ENCODE measurements around the gene SEC24A.

DNA sequence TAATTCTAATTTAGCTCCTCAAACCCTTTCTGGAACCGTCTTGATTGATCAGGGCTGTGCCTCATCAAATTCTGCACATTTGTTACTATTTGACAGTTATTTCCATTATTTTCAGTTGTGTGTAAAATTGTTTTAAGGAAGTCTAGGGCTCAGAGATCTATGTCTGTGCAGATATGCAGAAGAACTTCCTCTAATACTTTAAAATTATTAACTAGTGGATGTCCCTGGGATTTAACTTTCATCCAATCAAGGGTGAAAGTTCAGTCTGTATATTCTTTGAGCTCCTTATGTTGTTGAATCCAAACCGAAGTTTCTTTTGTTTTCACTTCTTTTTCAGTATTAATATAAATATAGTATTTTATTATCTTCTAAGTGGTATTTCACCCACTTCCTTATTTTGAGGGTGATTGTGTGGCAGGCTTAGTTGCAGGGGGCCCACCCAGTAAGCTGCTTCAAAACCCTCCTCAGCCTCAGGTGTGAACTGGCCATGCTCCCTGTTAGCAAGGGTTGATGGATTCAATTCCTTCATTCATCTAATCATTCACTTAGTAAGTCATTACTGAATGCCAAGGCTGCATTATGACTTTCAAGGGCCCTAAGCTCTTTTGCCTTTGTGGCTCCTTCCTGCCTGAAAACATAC is 87.7 kb downstream of the SEC24A start:
- TF ChIP-seq EP300 (IDR thresholded peaks at IDR 0.05; ENCODE audit: borderline replicate concordance in 1 of 2, low read depth in 1 of 2, low read length in 1 of 2): no peak
- TF ChIP-seq, protein P1, sequence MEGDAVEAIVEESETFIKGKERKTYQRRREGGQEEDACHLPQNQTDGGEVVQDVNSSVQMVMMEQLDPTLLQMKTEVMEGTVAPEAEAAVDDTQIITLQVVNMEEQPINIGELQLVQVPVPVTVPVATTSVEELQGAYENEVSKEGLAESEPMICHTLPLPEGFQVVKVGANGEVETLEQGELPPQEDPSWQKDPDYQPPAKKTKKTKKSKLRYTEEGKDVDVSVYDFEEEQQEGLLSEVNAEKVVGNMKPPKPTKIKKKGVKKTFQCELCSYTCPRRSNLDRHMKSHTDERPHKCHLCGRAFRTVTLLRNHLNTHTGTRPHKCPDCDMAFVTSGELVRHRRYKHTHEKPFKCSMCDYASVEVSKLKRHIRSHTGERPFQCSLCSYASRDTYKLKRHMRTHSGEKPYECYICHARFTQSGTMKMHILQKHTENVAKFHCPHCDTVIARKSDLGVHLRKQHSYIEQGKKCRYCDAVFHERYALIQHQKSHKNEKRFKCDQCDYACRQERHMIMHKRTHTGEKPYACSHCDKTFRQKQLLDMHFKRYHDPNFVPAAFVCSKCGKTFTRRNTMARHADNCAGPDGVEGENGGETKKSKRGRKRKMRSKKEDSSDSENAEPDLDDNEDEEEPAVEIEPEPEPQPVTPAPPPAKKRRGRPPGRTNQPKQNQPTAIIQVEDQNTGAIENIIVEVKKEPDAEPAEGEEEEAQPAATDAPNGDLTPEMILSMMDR (IDR thresholded peaks at IDR 0.05): no peak
- no peak for TF ChIP-seq RFX5 (IDR thresholded peaks at IDR 0.05; ENCODE audit: low read length)
- TF ChIP-seq EZH2phosphoT487 (IDR thresholded peaks at IDR 0.05; ENCODE audit: borderline replicate concordance, low read depth): no peak
- TF ChIP-seq PBX3 (IDR thresholded peaks at IDR 0.05): no peak
- TF ChIP-seq TAF1 (IDR thresholded peaks at IDR 0.05; ENCODE audit: borderline replicate concordance, low read depth, low read length): no peak
- no peak for TF ChIP-seq MXI1 (IDR thresholded peaks at IDR 0.05; ENCODE audit: low read depth, low read length)
- TF ChIP-seq USF1 (IDR thresholded peaks at IDR 0.05; ENCODE audit: borderline replicate concordance, low read depth): no peak
- no peak for TF ChIP-seq RCOR1 (IDR thresholded peaks at IDR 0.05; ENCODE audit: low read length)
- no peak for TF ChIP-seq RAD21 (IDR thresholded peaks at IDR 0.05; ENCODE audit: low read length)
- TF ChIP-seq, protein P2, sequence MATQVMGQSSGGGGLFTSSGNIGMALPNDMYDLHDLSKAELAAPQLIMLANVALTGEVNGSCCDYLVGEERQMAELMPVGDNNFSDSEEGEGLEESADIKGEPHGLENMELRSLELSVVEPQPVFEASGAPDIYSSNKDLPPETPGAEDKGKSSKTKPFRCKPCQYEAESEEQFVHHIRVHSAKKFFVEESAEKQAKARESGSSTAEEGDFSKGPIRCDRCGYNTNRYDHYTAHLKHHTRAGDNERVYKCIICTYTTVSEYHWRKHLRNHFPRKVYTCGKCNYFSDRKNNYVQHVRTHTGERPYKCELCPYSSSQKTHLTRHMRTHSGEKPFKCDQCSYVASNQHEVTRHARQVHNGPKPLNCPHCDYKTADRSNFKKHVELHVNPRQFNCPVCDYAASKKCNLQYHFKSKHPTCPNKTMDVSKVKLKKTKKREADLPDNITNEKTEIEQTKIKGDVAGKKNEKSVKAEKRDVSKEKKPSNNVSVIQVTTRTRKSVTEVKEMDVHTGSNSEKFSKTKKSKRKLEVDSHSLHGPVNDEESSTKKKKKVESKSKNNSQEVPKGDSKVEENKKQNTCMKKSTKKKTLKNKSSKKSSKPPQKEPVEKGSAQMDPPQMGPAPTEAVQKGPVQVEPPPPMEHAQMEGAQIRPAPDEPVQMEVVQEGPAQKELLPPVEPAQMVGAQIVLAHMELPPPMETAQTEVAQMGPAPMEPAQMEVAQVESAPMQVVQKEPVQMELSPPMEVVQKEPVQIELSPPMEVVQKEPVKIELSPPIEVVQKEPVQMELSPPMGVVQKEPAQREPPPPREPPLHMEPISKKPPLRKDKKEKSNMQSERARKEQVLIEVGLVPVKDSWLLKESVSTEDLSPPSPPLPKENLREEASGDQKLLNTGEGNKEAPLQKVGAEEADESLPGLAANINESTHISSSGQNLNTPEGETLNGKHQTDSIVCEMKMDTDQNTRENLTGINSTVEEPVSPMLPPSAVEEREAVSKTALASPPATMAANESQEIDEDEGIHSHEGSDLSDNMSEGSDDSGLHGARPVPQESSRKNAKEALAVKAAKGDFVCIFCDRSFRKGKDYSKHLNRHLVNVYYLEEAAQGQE (IDR thresholded peaks at IDR 0.05; ENCODE audit: low read depth, low read length): no peak
